PC-3 (cell line): ENCODE measurements around the gene IL36B. TPM values are rescaled to one million over a fixed set of nuclear protein-coding genes. Genes with fewer than 3 reads are reported as not detected.

ENCODE experiments used
- ATAC-seq: fragments of 200-7000 bp; cut with Tn5 transposase; 2 replicates; pipeline ENCODE4 v1.9.1; 2020; ENCODE audit warnings: mild to moderate bottlenecking, moderate library complexity
- BruUV-seq: library from RNA; stranded (reverse); fragments of 400-500 nt; replicated peaks from 2 replicates; lab custom pipeline; 2021; lab: Mats Ljungman, UMichigan
- CTCF ChIA-PET: fragments of 300-600 bp; sonication (Branson Sonifier 250); formaldehyde crosslinking; loops from one replicate; lab custom pipeline; 2022; ENCODE audit warnings: antibody characterized with exemption; lab: Charles Lee
- POLR2A ChIA-PET: fragments of 300-600 bp; sonication (Branson Sonifier 250); formaldehyde crosslinking; loops from one replicate; lab custom pipeline; 2022; ENCODE audit warnings: antibody characterized with exemption; ENCODE audit not compliant: unreplicated experiment; lab: Charles Lee
- DNase-seq: peaks from one replicate; pipeline ENCODE4 v3.0.0-alpha.2; 2015
- H2AFZ ChIP-seq: fragments of 300-600 bp; sonication (generic); 2 replicates; pipeline ENCODE4 v1.6.0; 2016; ENCODE audit warnings: antibody characterized with exemption, low read length
- H3F3A ChIP-seq: fragments of 300-600 bp; sonication (generic); one replicate; pipeline ENCODE4 v1.6.0; 2017; ENCODE audit warnings: antibody characterized with exemption, low read length, control low read depth, mild to moderate bottlenecking; ENCODE audit not compliant: unreplicated experiment
- H3K27ac ChIP-seq: fragments of 300-600 bp; sonication (generic); 2 replicates; pipeline ENCODE4 v1.5.1; 2016; ENCODE audit warnings: mild to moderate bottlenecking, low read length
- H3K27me3 ChIP-seq: fragments of 300-600 bp; sonication (generic); 2 replicates; pipeline ENCODE4 v1.6.1; 2016; ENCODE audit warnings: low read length, mixed read lengths
- H3K36me3 ChIP-seq: fragments of 300-600 bp; sonication (generic); 2 replicates; pipeline ENCODE4 v1.6.1; 2016; ENCODE audit warnings: low read depth, mixed run types, low read length, mixed read lengths
- H3K4me1 ChIP-seq: fragments of 300-600 bp; sonication (generic); 2 replicates; pipeline ENCODE4 v1.5.1; 2016; ENCODE audit warnings: low read length; ENCODE audit not compliant: insufficient read depth
- H3K4me2 ChIP-seq: fragments of 300-600 bp; sonication (generic); 2 replicates; pipeline ENCODE4 v1.6.0; 2016; ENCODE audit warnings: low read length
- H3K4me3 ChIP-seq: fragments of 300-600 bp; sonication (generic); 2 replicates; pipeline ENCODE4 v1.5.1; 2016; ENCODE audit warnings: mild to moderate bottlenecking, low read length, mixed read lengths
- H3K79me2 ChIP-seq: fragments of 300-600 bp; sonication (generic); 2 replicates; pipeline ENCODE4 v1.6.1; 2017; ENCODE audit warnings: low read length, mixed read lengths
- H3K9ac ChIP-seq: fragments of 300-600 bp; sonication (generic); 2 replicates; pipeline ENCODE4 v1.6.0; 2016; ENCODE audit warnings: mild to moderate bottlenecking, low read length
- H3K9me2 ChIP-seq: fragments of 300-600 bp; sonication (generic); replicated peaks from 2 replicates; pipeline ENCODE4 v1.6.1; 2016; ENCODE audit warnings: mixed run types, low read length, mixed read lengths
- H3K9me3 ChIP-seq: fragments of 300-600 bp; sonication (generic); 2 replicates; pipeline ENCODE4 v1.6.1; 2016; ENCODE audit warnings: low read length, mixed read lengths
- H4K20me1 ChIP-seq: fragments of 300-600 bp; sonication (generic); 2 replicates; pipeline ENCODE4 v1.6.1; 2016; ENCODE audit warnings: low read length, mixed read lengths
- EZH2 ChIP-seq: fragments of 300-600 bp; sonication (generic); IDR thresholded peaks from one replicate; pipeline ENCODE4 v1.6.1; 2017; ENCODE audit warnings: antibody characterized with exemption, mild to moderate bottlenecking, low read length; ENCODE audit not compliant: unreplicated experiment
- EZH2phosphoT487 ChIP-seq: fragments of 300-600 bp; sonication (generic); IDR thresholded peaks from 2 replicates; pipeline ENCODE4 v1.6.1; 2018; ENCODE audit warnings: mild to moderate bottlenecking, antibody characterized with exemption, low read length, borderline replicate concordance
- intact Hi-C: fragments of 100-400 bp; cut with micrococcal nuclease; formaldehyde crosslinking; loops from 2 replicates; pipeline ENCODE4 v1.9.0; 2023
- total RNA-seq: library from RNA; depleted of rRNA; stranded (reverse); fragments of >200 nt; gene quantifications from 2 replicates; pipeline ENCODE4 v1.2.3, GENCODE V29; 2014
- TF ChIP-seq, protein P1 (sequence below): fragments of 300-600 bp; sonication (generic); conservative IDR thresholded peaks from 2 replicates; pipeline ENCODE4 v1.5.1; 2017; ENCODE audit warnings: antibody characterized with exemption, low read depth, mild to moderate bottlenecking, low read length

Gene IL36B
- total RNA-seq, 1 experiment from 2014 or later, result not detected

GRCh38 chr2:113005030-113005509 lies 47.6 kb downstream of the IL36B start, which contains the start of gene IL36A:
Gene IL36A (plus strand): TSS chr2:113005459. CDS start chr2:113005872, 413 bp downstream.
- BruUV-seq, result no TSS peak
- H3K9me3 ChIP-seq, result peaks cover 11% of the 10 kb centered on the region; the same call in 1 of the 2 replicates
- CTCF ChIA-PET, result no interaction called here
- no peak within 1 kb of the TSS for H3K9ac ChIP-seq
- H3K79me2 ChIP-seq, result no peaks in the 10 kb centered on the region
- H3K27ac ChIP-seq, result no peak within 1 kb of the TSS
- no peaks in the 10 kb centered on the region for H3K36me3 ChIP-seq
- ATAC-seq, result no peak
- no peak for DNase-seq
- H3K4me2 ChIP-seq, result no peak within 1 kb of the TSS
- H2AFZ ChIP-seq, result no peak within 1 kb of the TSS
- H3K27me3 ChIP-seq, result no peaks in the 10 kb centered on the region
- no peaks in the 10 kb centered on the region for H3K9me2 ChIP-seq
- POLR2A ChIA-PET, result no interaction called here
- H3K4me1 ChIP-seq, result no peaks in the 10 kb centered on the region
- intact Hi-C loops, result no loop called here
- no peak within 1 kb of the TSS for H3K4me3 ChIP-seq
- no peaks in the 10 kb centered on the region for H3F3A ChIP-seq
- H4K20me1 ChIP-seq, result no peaks in the 10 kb centered on the region
- TF ChIP-seq, protein P1, sequence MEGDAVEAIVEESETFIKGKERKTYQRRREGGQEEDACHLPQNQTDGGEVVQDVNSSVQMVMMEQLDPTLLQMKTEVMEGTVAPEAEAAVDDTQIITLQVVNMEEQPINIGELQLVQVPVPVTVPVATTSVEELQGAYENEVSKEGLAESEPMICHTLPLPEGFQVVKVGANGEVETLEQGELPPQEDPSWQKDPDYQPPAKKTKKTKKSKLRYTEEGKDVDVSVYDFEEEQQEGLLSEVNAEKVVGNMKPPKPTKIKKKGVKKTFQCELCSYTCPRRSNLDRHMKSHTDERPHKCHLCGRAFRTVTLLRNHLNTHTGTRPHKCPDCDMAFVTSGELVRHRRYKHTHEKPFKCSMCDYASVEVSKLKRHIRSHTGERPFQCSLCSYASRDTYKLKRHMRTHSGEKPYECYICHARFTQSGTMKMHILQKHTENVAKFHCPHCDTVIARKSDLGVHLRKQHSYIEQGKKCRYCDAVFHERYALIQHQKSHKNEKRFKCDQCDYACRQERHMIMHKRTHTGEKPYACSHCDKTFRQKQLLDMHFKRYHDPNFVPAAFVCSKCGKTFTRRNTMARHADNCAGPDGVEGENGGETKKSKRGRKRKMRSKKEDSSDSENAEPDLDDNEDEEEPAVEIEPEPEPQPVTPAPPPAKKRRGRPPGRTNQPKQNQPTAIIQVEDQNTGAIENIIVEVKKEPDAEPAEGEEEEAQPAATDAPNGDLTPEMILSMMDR, result no peak
- TF ChIP-seq EZH2phosphoT487, result no peak
- no peak for TF ChIP-seq EZH2

GRCh38 chr2:113002677-113003076 lies 50.0 kb downstream of the IL36B start:
- intact Hi-C loops, result no loop called here
- TF ChIP-seq, protein P1, result no peak
- TF ChIP-seq EZH2, result no peak
- no peak for TF ChIP-seq EZH2phosphoT487
- H3F3A ChIP-seq, result no peaks in the 10 kb centered on the region
- peaks cover 17% of the 10 kb centered on the region; the same call in 1 of the 2 replicates for H3K9me3 ChIP-seq
- no peak for ATAC-seq
- H3K4me3 ChIP-seq, result no peak overlapping the region
- H3K4me1 ChIP-seq, result no peaks in the 10 kb centered on the region
- CTCF ChIA-PET, result no interaction called here
- no peaks in the 10 kb centered on the region for H3K36me3 ChIP-seq
- H3K4me2 ChIP-seq, result no peak overlapping the region
- no peaks in the 10 kb centered on the region for H3K79me2 ChIP-seq
- BruUV-seq, result no TSS peak
- H3K9me2 ChIP-seq, result no peaks in the 10 kb centered on the region
- no peaks in the 10 kb centered on the region for H3K27me3 ChIP-seq
- POLR2A ChIA-PET, result no interaction called here
- H4K20me1 ChIP-seq, result no peaks in the 10 kb centered on the region
- no peak for DNase-seq
- no peak overlapping the region for H3K9ac ChIP-seq
- no peak overlapping the region for H3K27ac ChIP-seq
- no peak overlapping the region for H2AFZ ChIP-seq

DNA sequence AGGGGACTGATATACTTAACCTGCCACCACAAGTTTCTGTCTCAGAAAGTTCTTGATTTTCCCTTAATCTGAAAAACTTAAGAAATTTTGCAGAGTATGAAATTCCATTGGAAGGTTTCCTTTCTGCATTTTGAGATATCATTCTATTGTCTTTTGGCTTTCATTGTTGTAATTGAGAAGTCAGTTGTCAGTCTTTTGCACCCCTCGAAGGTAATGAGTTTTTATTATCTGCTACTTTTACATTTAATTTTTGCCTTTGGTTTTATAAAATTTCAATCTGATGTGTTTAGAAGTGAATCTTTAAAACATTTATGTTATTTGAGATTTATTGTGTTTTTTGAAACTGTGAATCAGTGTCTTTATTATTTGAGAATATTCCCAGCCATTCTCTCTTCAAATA lies 52.2 kb downstream of the IL36B start:
- intact Hi-C loops, result no loop called here

More for the DNA sequence above, 52.2 kb downstream of the IL36B start:
- H4K20me1 ChIP-seq, result no peaks in the 10 kb centered on the region
- no TSS peak for BruUV-seq
- TF ChIP-seq, protein P1, result no peak
- TF ChIP-seq EZH2, result no peak
- no peak for TF ChIP-seq EZH2phosphoT487
- H3K9ac ChIP-seq, result no peak overlapping the region
- no peak overlapping the region for H3K27ac ChIP-seq
- no peaks in the 10 kb centered on the region for H3K27me3 ChIP-seq
- no peaks in the 10 kb centered on the region for H3F3A ChIP-seq
- H2AFZ ChIP-seq, result no peak overlapping the region
- peaks cover 17% of the 10 kb centered on the region; the same call in 1 of the 2 replicates for H3K9me3 ChIP-seq
- ATAC-seq (no peak), DNase-seq (no peak)
- no peak overlapping the region for H3K4me2 ChIP-seq
- no peaks in the 10 kb centered on the region for H3K36me3 ChIP-seq
- CTCF ChIA-PET, result no interaction called here
- H3K9me2 ChIP-seq, result no peaks in the 10 kb centered on the region
- POLR2A ChIA-PET, result no interaction called here
- H3K4me3 ChIP-seq, result no peak overlapping the region
- no peaks in the 10 kb centered on the region for H3K79me2 ChIP-seq
- no peaks in the 10 kb centered on the region for H3K4me1 ChIP-seq
